K562 (cell line): ENCODE measurements around the gene WDR91. TPM values are rescaled to one million over a fixed set of nuclear protein-coding genes. Genes with fewer than 3 reads are reported as not detected.

ENCODE experiments used
- CBFA2T2 ChIP-seq: fragments of 450-650 bp; conservative IDR thresholded peaks from 2 replicates; pipeline ENCODE4 v1.6.1; 2017; ENCODE audit warnings: mild to moderate bottlenecking
- CEBPG ChIP-seq, 3 experiments: fragments of 200-800 bp in 1 of 3; sonication (Bioruptor generic) in 1 of 3; sonication (generic) in 1 of 3; formaldehyde crosslinking in 1 of 3; IDR thresholded peaks in 2 of 3; conservative IDR thresholded peaks in 1 of 3; 2 replicates each; pipeline versions ENCODE4 v1.6.1 to v1.8.0; 2016 to 2022; ENCODE audit warnings: missing compliant biosample characterization in 2 of 3, missing genetic modification characterization in 2 of 3, mild to moderate bottlenecking in 1 of 3, missing genetic modification reagents in 1 of 3
- HNRNPLL ChIP-seq: fragments of 200-400 bp; formaldehyde crosslinking; IDR thresholded peaks from 2 replicates; pipeline ENCODE4 v1.6.1; 2017; ENCODE audit warnings: low read length, low read depth, mild to moderate bottlenecking; ENCODE audit not compliant: poor library complexity, severe bottlenecking
- POU5F1 ChIP-seq: fragments of 150-350 bp; IDR thresholded peaks from 2 replicates; pipeline ENCODE4 v1.6.1; 2014; ENCODE audit warnings: borderline replicate concordance, low read length, low read depth, mild to moderate bottlenecking; ENCODE audit not compliant: partially characterized antibody
- SNRNP70 ChIP-seq: fragments of 200-400 bp; formaldehyde crosslinking; optimal IDR thresholded peaks from 2 replicates; pipeline ENCODE3; 2017; ENCODE audit warnings: low read depth, low read length
- SP2 ChIP-seq: IDR thresholded peaks from 2 replicates; pipeline ENCODE4 v1.6.1; 2011; ENCODE audit warnings: mild to moderate bottlenecking, low read depth, low read length, moderate library complexity; ENCODE audit not compliant: poor library complexity, severe bottlenecking; ENCODE audit errors: extremely low read depth
- TAF15 ChIP-seq: fragments of 200-400 bp; formaldehyde crosslinking; IDR thresholded peaks from 2 replicates; pipeline ENCODE4 v1.6.1; 2017; ENCODE audit warnings: mild to moderate bottlenecking, low read depth, low read length, moderate library complexity
- THRAP3 ChIP-seq: fragments of 450-650 bp; IDR thresholded peaks from 2 replicates; pipeline ENCODE4 v1.6.1; 2016; ENCODE audit warnings: mild to moderate bottlenecking, inconsistent platforms, borderline replicate concordance
- ZC3H8 ChIP-seq: fragments of 450-650 bp; IDR thresholded peaks from 2 replicates; pipeline ENCODE4 v1.6.1; 2017
- ZKSCAN8 ChIP-seq: fragments of 200-800 bp; sonication (Bioruptor generic); IDR thresholded peaks from 2 replicates; pipeline ENCODE4 v1.6.1; 2016; ENCODE audit warnings: missing genetic modification characterization, missing compliant biosample characterization
- ZNF143 ChIP-seq: sonication (generic); formaldehyde crosslinking; IDR thresholded peaks from 2 replicates; pipeline ENCODE4 v1.9.0; 2022; ENCODE audit warnings: mild to moderate bottlenecking, missing genetic modification reagents
- polyA plus RNA-seq, 8 experiments: library from polyadenylated mRNA; depleted of rRNA in 4 of 8; stranded (reverse) in 5 of 8; unstranded in 3 of 8; fragments of >200 nt; fragmentation: Nextera tagmentation in 2 of 8; fragmentation: Illumina TruSeq in 1 of 8; extraction: Ambion mirVana in 2 of 8; extraction: Trizol in 1 of 8; gene quantifications; 2 replicates each; pipeline versions ENCODE4 v1.2.1 to v1.2.3, GENCODE V29; 2011 to 2014; ENCODE audit warnings: inconsistent platforms in 1 of 8, missing spikeins in 1 of 8
- total RNA-seq, 7 experiments: library from RNA; depleted of rRNA in 6 of 7; stranded (reverse); fragments of >200 nt in 6 of 7; fragmentation: Illumina TruSeq in 2 of 7; extraction: Trizol in 2 of 7; gene quantifications; 2 replicates each; pipeline versions ENCODE4 v1.2.1 to v1.2.3, GENCODE V29; 2011 to 2021; ENCODE audit warnings: low replicate concordance in 1 of 7
- TF ChIP-seq, protein P1 (sequence below): sonication (generic); formaldehyde crosslinking; IDR thresholded peaks from 2 replicates; pipeline ENCODE4 v1.8.1; 2023; ENCODE audit warnings: mild to moderate bottlenecking, missing genetic modification reagents
- TF ChIP-seq, protein P2 (sequence below): fragments of 450-650 bp; IDR thresholded peaks from 2 replicates; pipeline ENCODE4 v1.6.1; 2016; ENCODE audit warnings: mild to moderate bottlenecking, moderate library complexity

The WDR91 gene
- total and polyA plus RNA-seq, 9 of the 15 experiments (the other 6 are each of a cell fraction or from before 2014, with no cell fraction given): 1.9 to 18.2 (median 9.8) TPM

DNA sequence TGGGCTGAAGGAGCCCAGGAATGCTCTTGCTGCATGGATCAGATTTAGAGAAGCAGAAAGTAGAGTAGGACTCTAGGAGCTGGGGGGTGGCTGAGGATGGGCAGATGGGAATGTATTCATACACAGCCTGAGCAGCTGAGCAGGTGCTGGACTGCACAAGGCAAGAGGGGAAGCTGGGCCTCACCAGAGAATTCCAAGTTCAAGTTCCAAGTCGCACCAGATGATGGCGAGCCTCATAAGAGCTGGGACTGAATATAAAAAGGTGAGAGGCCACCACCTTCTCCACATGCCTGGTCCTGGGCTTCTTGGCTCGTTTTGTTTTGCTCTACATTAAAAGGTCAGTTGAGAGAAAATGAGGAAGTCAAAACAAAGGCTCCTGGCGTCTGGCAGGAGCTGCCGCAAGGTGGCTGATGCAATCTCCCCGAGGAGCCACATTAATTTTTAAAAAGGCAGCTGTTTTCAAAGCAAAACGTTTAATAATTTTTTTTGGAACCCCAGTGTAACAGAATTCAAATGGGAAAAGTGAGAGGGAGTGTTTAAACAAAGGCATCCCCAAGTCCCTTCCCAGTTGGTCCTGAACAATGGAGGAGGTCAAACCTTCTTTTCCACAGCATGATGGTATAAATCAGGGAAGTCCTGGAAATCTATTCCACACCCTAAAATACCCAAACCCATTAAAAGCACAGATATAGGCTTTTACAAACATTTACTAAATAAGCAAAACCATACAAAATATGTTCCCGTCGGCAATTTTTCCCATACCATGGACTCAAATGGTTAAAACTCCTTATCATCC is 50.3 kb downstream of the WDR91 start (continued):
- TF ChIP-seq CBFA2T2 (no peak), SNRNP70 (no peak), ZKSCAN8 (0 out of 2 replicates have a peak, but pooled peaks have one; percentile 12), CEBPG (CRISPR knock-in tag; IDR thresholded peaks at IDR 0.05) (peak; percentile 98), CEBPG (tag; conservative IDR thresholded peaks at IDR 0.05 in 1 of 2, IDR thresholded peaks at IDR 0.05 in 1 of 2) (peak; percentile 99), TAF15 (no peak), SP2 (no peak), ZC3H8 (no peak), THRAP3 (no peak), HNRNPLL (no peak), ZNF143 (0 out of 2 replicates have a peak, but pooled peaks have one; percentile 42), POU5F1 (no peak)
- TF ChIP-seq, protein P1, sequence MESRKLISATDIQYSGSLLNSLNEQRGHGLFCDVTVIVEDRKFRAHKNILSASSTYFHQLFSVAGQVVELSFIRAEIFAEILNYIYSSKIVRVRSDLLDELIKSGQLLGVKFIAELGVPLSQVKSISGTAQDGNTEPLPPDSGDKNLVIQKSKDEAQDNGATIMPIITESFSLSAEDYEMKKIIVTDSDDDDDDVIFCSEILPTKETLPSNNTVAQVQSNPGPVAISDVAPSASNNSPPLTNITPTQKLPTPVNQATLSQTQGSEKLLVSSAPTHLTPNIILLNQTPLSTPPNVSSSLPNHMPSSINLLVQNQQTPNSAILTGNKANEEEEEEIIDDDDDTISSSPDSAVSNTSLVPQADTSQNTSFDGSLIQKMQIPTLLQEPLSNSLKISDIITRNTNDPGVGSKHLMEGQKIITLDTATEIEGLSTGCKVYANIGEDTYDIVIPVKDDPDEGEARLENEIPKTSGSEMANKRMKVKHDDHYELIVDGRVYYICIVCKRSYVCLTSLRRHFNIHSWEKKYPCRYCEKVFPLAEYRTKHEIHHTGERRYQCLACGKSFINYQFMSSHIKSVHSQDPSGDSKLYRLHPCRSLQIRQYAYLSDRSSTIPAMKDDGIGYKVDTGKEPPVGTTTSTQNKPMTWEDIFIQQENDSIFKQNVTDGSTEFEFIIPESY (CRISPR knock-in tag): 0 out of 2 replicates have a peak, but pooled peaks have one; percentile 30
- TF ChIP-seq, protein P2, sequence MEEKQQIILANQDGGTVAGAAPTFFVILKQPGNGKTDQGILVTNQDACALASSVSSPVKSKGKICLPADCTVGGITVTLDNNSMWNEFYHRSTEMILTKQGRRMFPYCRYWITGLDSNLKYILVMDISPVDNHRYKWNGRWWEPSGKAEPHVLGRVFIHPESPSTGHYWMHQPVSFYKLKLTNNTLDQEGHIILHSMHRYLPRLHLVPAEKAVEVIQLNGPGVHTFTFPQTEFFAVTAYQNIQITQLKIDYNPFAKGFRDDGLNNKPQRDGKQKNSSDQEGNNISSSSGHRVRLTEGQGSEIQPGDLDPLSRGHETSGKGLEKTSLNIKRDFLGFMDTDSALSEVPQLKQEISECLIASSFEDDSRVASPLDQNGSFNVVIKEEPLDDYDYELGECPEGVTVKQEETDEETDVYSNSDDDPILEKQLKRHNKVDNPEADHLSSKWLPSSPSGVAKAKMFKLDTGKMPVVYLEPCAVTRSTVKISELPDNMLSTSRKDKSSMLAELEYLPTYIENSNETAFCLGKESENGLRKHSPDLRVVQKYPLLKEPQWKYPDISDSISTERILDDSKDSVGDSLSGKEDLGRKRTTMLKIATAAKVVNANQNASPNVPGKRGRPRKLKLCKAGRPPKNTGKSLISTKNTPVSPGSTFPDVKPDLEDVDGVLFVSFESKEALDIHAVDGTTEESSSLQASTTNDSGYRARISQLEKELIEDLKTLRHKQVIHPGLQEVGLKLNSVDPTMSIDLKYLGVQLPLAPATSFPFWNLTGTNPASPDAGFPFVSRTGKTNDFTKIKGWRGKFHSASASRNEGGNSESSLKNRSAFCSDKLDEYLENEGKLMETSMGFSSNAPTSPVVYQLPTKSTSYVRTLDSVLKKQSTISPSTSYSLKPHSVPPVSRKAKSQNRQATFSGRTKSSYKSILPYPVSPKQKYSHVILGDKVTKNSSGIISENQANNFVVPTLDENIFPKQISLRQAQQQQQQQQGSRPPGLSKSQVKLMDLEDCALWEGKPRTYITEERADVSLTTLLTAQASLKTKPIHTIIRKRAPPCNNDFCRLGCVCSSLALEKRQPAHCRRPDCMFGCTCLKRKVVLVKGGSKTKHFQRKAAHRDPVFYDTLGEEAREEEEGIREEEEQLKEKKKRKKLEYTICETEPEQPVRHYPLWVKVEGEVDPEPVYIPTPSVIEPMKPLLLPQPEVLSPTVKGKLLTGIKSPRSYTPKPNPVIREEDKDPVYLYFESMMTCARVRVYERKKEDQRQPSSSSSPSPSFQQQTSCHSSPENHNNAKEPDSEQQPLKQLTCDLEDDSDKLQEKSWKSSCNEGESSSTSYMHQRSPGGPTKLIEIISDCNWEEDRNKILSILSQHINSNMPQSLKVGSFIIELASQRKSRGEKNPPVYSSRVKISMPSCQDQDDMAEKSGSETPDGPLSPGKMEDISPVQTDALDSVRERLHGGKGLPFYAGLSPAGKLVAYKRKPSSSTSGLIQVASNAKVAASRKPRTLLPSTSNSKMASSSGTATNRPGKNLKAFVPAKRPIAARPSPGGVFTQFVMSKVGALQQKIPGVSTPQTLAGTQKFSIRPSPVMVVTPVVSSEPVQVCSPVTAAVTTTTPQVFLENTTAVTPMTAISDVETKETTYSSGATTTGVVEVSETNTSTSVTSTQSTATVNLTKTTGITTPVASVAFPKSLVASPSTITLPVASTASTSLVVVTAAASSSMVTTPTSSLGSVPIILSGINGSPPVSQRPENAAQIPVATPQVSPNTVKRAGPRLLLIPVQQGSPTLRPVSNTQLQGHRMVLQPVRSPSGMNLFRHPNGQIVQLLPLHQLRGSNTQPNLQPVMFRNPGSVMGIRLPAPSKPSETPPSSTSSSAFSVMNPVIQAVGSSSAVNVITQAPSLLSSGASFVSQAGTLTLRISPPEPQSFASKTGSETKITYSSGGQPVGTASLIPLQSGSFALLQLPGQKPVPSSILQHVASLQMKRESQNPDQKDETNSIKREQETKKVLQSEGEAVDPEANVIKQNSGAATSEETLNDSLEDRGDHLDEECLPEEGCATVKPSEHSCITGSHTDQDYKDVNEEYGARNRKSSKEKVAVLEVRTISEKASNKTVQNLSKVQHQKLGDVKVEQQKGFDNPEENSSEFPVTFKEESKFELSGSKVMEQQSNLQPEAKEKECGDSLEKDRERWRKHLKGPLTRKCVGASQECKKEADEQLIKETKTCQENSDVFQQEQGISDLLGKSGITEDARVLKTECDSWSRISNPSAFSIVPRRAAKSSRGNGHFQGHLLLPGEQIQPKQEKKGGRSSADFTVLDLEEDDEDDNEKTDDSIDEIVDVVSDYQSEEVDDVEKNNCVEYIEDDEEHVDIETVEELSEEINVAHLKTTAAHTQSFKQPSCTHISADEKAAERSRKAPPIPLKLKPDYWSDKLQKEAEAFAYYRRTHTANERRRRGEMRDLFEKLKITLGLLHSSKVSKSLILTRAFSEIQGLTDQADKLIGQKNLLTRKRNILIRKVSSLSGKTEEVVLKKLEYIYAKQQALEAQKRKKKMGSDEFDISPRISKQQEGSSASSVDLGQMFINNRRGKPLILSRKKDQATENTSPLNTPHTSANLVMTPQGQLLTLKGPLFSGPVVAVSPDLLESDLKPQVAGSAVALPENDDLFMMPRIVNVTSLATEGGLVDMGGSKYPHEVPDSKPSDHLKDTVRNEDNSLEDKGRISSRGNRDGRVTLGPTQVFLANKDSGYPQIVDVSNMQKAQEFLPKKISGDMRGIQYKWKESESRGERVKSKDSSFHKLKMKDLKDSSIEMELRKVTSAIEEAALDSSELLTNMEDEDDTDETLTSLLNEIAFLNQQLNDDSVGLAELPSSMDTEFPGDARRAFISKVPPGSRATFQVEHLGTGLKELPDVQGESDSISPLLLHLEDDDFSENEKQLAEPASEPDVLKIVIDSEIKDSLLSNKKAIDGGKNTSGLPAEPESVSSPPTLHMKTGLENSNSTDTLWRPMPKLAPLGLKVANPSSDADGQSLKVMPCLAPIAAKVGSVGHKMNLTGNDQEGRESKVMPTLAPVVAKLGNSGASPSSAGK: peak; percentile 90
